DMS153 treated with DMSO at 0.1 percent for 48 hours (cell line): Measurements from ENCODE around the gene CPNE7.

Experiments
- DNase-seq: peaks from one replicate; lab custom pipeline; 2025; ENCODE audit not compliant: unreplicated experiment; lab: John Stamatoyannopoulos, UW

CPNE7 gene

DNA sequence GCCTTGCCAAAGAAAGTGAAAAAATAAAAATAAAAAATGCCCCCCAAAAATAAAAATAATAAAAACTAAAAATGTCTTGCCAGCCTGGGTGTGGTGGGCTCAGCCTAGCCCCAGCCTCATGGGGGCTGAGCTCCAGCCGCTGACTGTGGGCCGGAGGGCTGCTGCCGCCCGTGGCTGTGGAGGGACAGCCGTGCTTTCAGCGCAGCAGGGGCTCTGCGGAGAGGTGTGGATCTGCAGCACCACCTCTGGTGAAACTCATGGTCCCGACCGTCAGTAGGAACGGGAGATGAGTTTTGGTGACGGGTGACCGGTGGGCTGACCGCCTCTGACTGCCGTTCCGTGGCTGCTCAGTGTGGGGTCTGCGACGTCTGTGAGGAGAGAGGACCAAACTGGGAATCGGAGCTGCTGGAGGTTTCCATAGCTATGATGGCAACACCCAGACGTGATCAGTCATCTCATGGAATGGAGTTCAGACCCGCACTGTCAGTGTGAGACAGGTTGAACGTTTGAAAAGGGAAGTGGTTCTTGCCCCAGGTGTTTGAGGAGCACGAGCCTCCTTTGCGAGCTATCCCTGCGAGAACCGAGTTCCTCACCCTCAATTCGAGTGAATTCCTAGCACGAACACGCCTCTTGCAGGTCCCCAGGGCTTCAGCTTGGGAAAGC, 27.1 kb upstream of the CPNE7 start:
- no peak for DNase-seq

GRCh38 chr16:89549007-89549700, 26.4 kb upstream of the CPNE7 start:
- no peak for DNase-seq

DNA sequence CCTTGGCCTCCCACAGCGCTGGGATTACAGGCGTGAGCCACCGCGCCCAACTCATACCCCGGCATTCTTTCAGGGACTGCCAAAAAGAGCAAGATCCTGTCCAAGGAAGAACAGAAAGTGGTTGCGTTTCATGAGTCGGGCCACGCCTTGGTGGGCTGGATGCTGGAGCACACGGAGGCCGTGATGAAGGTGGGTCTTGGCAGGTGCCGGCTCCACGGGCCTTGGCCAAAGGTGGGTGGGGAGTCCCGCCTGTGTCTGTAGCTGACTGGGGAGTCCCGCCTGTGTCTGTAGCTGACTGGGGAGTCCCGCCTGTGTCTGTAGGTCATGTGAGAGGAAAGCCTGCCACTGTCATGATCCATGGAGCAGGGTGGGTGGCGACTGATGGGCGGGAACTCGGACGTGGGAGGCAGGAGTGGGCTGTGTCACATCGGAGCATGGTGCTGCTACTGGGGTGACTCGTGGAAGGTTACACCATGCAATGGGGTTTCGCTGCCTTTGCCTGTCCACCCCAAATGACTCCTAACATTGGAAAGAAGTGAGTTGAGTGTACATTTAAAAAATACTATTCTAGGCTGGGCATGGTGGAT, 25.0 kb upstream of the CPNE7 start:
- DNase-seq, result no peak

DNA sequence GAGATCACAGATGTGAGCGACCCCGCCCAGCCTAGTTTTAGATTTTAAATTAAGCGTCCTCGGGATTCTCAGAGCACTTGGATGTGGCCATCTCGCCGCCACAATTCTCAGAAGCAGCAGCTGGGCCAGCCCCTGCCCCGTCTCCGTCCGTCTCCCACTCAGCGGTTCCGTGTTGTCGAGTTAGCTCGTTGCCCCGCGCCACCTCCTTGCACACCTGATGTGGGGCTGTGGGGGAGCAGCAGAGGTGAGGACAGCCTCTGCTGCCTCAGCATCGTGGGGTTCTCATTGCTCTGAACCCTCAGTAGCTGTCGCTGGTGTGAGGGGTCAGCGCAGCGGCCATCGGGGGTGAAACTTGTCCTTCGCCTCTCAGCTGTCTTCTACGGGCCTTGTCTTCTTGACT, 23.2 kb upstream of the CPNE7 start:
- no peak for DNase-seq

GRCh38 chr16:89552913-89553312, 22.6 kb upstream of the CPNE7 start:
- no peak for DNase-seq

DNA sequence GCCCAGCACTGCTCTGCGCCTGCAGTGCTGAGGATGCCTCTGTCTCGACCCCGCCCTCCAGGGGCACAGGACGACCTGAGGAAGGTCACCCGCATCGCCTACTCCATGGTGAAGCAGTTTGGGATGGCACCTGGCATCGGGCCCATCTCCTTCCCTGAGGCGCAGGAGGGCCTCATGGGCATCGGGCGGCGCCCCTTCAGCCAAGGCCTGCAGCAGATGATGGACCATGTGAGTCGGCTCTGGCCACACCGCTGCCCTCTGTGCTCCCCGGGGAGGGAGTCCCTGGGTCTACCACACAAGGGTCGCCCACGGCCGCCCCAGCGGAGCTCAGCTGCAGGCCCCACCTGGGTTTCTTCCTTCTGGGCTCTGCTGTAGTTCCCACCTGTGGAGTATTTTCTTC, 21.8 kb upstream of the CPNE7 start:
- no peak for DNase-seq

- no peak for DNase-seq
Measured at GRCh38 chr16:89554343-89554742, 21.2 kb upstream of the CPNE7 start.

- DNase-seq, result no peak
Measured at GRCh38 chr16:89555265-89555664, 20.3 kb upstream of the CPNE7 start.

- DNase-seq, result no peak
Measured at GRCh38 chr16:89555780-89556179, 19.8 kb upstream of the CPNE7 start.

- peak; percentile 8 for DNase-seq
Measured at GRCh38 chr16:89556750-89557689, 18.5 kb upstream of the CPNE7 start.

DNA sequence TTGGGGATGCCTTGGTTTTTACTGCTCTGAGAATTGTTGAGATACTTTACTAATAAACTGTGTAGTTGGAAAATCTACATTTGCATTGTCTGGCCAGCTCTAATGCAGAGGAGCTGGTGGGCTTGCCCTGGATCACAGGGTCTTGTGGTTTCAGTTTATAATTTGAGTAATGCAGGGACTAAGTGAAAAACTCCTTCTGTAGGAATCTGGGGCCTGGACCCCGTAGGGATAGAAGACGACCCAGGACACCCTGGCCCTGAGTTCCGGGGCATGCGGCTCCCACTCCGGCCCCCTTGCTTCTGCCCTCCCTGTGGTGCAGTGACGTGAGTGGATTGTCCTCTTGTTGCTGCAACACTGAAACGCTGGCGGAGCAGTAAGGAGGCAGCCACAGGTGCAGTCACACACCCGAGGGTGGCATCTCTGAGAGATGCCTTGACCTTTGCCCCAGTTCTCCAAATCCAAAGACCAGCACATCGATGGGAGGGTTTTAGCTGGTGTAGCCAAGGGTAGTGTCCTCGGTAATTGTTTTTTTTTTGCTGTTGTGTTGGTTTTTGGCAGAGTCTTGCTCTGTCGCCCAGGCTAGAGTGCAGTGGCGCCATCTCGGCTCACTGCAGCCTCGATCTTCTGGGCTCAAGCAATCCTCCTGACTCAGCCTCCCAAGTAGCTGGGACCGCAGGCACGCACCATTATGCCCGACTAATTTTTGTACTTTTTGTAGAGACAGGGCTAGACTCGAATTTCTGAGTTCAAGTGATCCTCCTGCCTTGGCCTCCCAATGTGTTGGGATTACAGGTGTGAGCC, 17.7 kb upstream of the CPNE7 start:
- no peak for DNase-seq

GRCh38 chr16:89560378-89561141, 15.0 kb upstream of the CPNE7 start, which contains the start of gene RPL13:
TSS of gene RPL13 (plus strand) at chr16:89560682. CDS start at chr16:89560960, 278 bp downstream.
- peak; percentile 81 for DNase-seq

DNA sequence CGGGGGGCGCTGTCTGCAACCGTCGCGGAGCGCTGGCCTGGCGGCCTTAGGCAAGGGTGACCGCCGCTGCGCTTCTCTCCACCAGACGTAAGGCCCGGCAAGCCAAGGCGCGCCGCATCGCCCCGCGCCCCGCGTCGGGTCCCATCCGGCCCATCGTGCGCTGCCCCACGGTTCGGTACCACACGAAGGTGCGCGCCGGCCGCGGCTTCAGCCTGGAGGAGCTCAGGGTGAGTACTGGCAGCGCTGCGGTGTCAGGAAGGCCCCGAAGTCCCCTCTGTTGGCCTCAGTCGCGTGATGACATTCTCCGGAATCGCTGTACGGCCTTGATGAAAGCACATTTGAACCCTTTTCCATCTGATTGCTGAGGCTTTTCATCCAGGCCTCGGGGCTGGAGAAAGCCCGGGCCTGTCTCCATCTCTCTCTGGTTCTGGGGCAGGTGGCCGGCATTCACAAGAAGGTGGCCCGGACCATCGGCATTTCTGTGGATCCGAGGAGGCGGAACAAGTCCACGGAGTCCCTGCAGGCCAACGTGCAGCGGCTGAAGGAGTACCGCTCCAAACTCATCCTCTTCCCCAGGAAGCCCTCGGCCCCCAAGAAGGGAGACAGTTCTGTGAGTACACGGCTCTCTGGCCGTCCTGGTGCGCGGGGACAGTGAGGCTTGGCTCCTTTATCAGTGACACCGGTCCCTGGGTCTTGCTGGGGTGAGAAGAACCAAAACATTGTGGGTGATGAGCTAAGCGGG, 14.2 kb upstream of the CPNE7 start:
- no peak for DNase-seq

- no peak for DNase-seq
Measured at GRCh38 chr16:89561884-89562599, 13.5 kb upstream of the CPNE7 start.

DNA sequence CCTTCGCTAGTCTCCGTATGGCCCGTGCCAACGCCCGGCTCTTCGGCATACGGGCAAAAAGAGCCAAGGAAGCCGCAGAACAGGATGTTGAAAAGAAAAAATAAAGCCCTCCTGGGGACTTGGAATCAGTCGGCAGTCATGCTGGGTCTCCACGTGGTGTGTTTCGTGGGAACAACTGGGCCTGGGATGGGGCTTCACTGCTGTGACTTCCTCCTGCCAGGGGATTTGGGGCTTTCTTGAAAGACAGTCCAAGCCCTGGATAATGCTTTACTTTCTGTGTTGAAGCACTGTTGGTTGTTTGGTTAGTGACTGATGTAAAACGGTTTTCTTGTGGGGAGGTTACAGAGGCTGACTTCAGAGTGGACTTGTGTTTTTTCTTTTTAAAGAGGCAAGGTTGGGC, 12.6 kb upstream of the CPNE7 start:
- no peak for DNase-seq

DNA sequence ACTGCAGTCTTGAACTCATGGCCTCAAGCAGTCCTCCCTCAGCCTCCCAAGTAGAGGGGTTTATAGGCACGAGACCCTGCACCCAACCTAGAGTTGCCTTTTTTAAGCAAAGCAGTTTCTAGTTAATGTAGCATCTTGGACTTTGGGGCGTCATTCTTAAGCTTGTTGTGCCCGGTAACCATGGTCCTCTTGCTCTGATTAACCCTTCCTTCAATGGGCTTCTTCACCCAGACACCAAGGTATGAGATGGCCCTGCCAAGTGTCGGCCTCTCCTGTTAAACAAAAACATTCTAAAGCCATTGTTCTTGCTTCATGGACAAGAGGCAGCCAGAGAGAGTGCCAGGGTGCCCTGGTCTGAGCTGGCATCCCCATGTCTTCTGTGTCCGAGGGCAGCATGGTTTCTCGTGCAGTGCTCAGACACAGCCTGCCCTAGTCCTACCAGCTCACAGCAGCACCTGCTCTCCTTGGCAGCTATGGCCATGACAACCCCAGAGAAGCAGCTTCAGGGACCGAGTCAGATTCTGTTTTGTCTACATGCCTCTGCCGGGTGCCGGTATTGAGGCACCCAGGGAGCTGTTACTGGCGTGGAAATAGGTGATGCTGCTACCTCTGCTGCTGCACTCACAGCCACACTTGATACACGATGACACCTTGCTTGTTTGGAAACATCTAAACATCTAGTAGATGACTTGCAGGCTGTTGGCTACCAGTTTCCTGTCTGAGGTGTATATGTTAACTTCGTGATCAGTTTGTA, 11.7 kb upstream of the CPNE7 start:
- DNase-seq, result no peak

DNA sequence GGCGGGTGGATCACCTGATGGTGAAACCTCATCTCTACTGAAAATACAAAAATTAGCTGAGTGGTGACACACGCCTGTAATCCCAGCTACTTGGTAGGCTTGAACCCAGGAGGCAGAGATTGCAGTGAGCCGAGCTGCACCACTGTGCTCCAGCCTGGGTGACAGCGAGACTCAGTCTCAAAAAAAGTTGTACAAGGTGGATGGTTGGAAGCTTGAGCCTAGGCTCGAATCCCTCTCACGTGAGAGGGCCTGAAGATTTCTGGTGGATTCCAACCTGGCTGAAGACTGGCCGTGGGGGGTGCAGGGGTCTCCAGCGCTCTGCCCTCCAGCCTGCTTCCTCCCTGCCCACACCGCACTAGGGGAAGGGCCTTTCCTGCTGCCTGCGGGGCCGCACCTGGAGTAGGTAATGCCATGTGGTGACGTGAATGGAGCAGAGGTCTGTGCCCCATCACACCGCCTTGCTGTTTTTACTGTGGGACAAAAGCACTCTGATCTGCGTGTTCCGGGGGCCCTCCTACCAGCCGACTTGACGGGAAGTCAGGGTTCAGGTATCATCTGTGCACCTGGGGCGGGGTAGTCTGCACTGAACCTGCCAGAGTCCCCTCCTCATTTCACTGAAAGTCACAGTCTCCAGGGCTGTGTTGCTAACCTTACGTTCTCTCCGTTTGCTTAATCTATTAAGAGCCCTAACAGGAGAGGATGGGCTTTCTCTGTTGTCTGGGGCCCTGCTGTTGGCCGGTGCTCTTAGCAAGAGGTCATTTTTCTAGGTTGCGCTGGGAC, 10.9 kb upstream of the CPNE7 start:
- DNase-seq, result no peak
